Fibroblast of the aortic adventitia (primary cell): ENCODE data around the gene PRLR. TPM values are rescaled to one million over a fixed set of nuclear protein-coding genes. Genes with fewer than 3 reads are reported as not detected.

Experiments
- DNase-seq: peaks from one replicate; pipeline ENCODE4 v3.0.0-alpha.2; 2010; ENCODE audit warnings: low read depth
- H3K4me3 ChIP-seq: 2 replicates; pipeline ENCODE4 v1.5.1; 2011; ENCODE audit warnings: low read depth, mild to moderate bottlenecking, control low read depth, low read length, moderate library complexity
- total RNA-seq: library from RNA; depleted of rRNA; stranded (reverse); fragments of >200 nt; gene quantifications from 2 replicates; pipeline ENCODE4 v1.2.3, GENCODE V29; 2012; ENCODE audit warnings: low replicate concordance
- TF ChIP-seq, protein P1 (sequence below): IDR thresholded peaks from 2 replicates; pipeline ENCODE4 v1.5.1; 2011; ENCODE audit warnings: mild to moderate bottlenecking, low read length, control low read depth, inconsistent platforms; ENCODE audit not compliant: insufficient read depth

PRLR gene
- total RNA-seq, 1 donor: 0.63 TPM

DNA sequence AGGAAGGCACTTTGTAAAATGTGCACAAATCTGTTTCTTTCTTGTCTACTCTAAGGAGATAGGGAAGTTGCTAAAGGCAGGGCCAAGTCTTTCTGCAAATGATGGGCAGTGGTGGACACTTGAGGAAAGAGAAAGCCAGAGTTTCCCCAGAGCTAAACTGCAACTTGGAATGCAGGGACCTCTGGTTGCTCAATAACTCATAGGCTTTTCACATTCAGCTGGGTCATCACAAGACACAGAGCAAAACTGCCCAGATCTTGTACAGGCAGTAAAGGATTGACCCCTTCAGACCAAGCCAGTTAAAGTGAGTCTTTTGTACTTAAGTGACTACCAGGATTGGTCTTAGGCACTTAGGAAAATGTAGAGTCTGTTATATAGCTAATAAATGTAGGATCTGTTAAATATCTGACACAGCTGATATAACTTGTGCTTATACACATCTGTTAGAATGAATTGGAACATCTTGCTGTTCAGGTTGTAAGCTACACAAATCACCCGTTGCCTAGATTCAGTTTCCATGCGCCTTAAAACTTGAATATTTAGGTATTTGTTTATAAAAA is 169.0 kb downstream of the PRLR start:
- TF ChIP-seq, protein P1, sequence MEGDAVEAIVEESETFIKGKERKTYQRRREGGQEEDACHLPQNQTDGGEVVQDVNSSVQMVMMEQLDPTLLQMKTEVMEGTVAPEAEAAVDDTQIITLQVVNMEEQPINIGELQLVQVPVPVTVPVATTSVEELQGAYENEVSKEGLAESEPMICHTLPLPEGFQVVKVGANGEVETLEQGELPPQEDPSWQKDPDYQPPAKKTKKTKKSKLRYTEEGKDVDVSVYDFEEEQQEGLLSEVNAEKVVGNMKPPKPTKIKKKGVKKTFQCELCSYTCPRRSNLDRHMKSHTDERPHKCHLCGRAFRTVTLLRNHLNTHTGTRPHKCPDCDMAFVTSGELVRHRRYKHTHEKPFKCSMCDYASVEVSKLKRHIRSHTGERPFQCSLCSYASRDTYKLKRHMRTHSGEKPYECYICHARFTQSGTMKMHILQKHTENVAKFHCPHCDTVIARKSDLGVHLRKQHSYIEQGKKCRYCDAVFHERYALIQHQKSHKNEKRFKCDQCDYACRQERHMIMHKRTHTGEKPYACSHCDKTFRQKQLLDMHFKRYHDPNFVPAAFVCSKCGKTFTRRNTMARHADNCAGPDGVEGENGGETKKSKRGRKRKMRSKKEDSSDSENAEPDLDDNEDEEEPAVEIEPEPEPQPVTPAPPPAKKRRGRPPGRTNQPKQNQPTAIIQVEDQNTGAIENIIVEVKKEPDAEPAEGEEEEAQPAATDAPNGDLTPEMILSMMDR: no peak
- no peak overlapping the region for H3K4me3 ChIP-seq
- peak; percentile 66 for DNase-seq

GRCh38 chr5:35060236-35060635 is 170.1 kb downstream of the PRLR start:
- no peak overlapping the region for H3K4me3 ChIP-seq
- no peak for DNase-seq
- TF ChIP-seq, protein P1: no peak

DNA sequence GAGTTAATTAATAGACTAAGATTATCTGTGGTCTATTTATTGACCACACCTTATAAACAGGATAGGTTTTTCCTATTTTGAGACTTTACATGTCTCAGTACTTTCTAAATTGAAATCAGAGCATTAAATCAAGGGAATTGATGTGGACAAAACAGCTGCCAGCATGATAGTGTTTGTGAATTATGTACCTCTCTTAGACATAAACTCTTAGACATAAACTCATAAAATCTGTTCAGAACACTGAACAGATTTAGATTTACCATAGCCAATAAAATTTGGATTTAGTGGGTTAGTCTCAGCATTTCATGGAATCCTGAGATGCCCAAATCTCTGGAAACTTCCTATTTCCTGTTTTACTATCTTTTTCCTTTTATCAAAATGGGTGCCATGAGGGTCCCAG is 171.0 kb downstream of the PRLR start:
- TF ChIP-seq, protein P1: no peak
- H3K4me3 ChIP-seq: no peak overlapping the region
- DNase-seq: no peak

GRCh38 chr5:35058374-35058788 is 171.9 kb downstream of the PRLR start:
- H3K4me3 ChIP-seq: no peak overlapping the region
- TF ChIP-seq, protein P1: no peak
- DNase-seq: no peak

GRCh38 chr5:35056686-35057085 is 173.6 kb downstream of the PRLR start:
- TF ChIP-seq, protein P1: no peak
- peak; percentile 35 for DNase-seq
- H3K4me3 ChIP-seq: no peak overlapping the region

- TF ChIP-seq, protein P1: no peak
- no peak for DNase-seq
- no peak overlapping the region for H3K4me3 ChIP-seq
Measured at GRCh38 chr5:35052838-35053237, 177.4 kb downstream of the PRLR start.

DNA sequence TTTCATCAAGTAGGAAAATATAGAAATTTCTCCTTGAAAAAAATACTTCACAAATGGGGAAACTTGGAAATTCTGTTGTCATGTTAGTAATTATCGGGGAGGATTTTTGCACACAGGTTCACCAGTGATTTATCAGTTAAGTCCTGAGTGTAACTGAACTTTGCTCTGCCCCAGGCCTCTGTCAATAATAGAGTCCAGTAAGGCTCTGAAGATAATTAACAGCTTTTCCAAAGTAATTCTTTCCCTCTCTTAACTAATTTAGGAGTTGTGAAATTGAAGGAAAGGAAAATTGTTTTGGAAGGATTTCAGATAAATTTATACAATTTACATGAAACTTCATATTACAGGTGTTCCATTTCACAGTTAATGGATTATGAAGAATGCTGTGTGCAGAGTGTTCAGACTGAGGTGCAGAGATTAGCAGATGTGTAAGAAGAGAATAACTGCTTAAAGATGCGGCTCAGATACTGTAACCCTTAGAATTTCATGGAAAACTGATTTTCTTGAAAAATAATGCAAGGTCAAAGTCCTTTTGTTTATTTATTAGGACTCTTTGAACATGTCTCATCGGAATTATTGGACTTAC is 179.7 kb downstream of the PRLR start:
- TF ChIP-seq, protein P1: no peak
- H3K4me3 ChIP-seq: no peak overlapping the region
- DNase-seq: no peak
